Suppressor macrophage treated with lipopolysaccharide for 1 hour (primary cell): ENCODE data around the gene FSTL4.
"Not testable (repeated sequence)": the region's sequence is repeated elsewhere in the genome, so short reads cannot be mapped to it uniquely, and the experiment has no call there.

Source experiments
- DNase-seq, 3 donors: peaks; one replicate each; pipeline ENCODE4 v3.0.0-alpha.2; 2020 to 2022

FSTL4 gene

GRCh38 chr5:133203317-133204305 is 408.7 kb downstream of the FSTL4 start:
- peak; percentile 4 to 34 (median 13) for DNase-seq

GRCh38 chr5:133202066-133202665 is 410.2 kb downstream of the FSTL4 start:
- DNase-seq, result no peak

GRCh38 chr5:133201310-133201709 is 411.0 kb downstream of the FSTL4 start:
- DNase-seq, result no peak

GRCh38 chr5:133200256-133200655 is 412.1 kb downstream of the FSTL4 start:
- no peak for DNase-seq

- no peak for DNase-seq
Measured at GRCh38 chr5:133199417-133200178, 412.7 kb downstream of the FSTL4 start.

- DNase-seq, result no peak
Measured at GRCh38 chr5:133198511-133198910, 413.8 kb downstream of the FSTL4 start.

GRCh38 chr5:133196441-133197085 is 415.8 kb downstream of the FSTL4 start:
- DNase-seq, result no peak

- no peak for DNase-seq
Measured at GRCh38 chr5:133195250-133195649, 417.1 kb downstream of the FSTL4 start.

GRCh38 chr5:133193794-133194193 is 418.5 kb downstream of the FSTL4 start:
- DNase-seq, result no peak

- no peak for DNase-seq
Measured at GRCh38 chr5:133192716-133193115, 419.6 kb downstream of the FSTL4 start.

GRCh38 chr5:133189881-133190280 is 422.5 kb downstream of the FSTL4 start:
- DNase-seq, result no peak

- DNase-seq, result no peak
Measured at GRCh38 chr5:133179405-133179804, 432.9 kb downstream of the FSTL4 start.

- not testable (repeated sequence) for DNase-seq
Measured at GRCh38 chr5:133170756-133171387, 441.5 kb downstream of the FSTL4 start.

- DNase-seq, result no peak
Measured at GRCh38 chr5:133164759-133165158, 447.6 kb downstream of the FSTL4 start.

GRCh38 chr5:133163839-133164238 is 448.5 kb downstream of the FSTL4 start:
- no peak for DNase-seq

GRCh38 chr5:133159543-133159942 is 452.8 kb downstream of the FSTL4 start:
- DNase-seq, result peak in 2 of 3 donors; percentile 5 to 18

GRCh38 chr5:133155326-133155969 is 456.9 kb downstream of the FSTL4 start:
- DNase-seq, result no peak

GRCh38 chr5:133154274-133155075 is 457.9 kb downstream of the FSTL4 start:
- DNase-seq, result no peak

- DNase-seq, result no peak
Measured at GRCh38 chr5:133150909-133151544, 461.3 kb downstream of the FSTL4 start.

- DNase-seq, result no peak
Measured at GRCh38 chr5:133149345-133149744, 463.0 kb downstream of the FSTL4 start.
